RWPE1 (cell line): ENCODE data around the gene LRRK2.

Source experiments
- CTCF ChIA-PET: fragments of 350-600 bp; sonication (Branson Sonifier 250); formaldehyde crosslinking; extraction: SDS; loops from one replicate; lab custom pipeline; 2021; lab: Yijun Ruan, JAX
- POLR2A ChIA-PET: fragments of 400-600 bp; formaldehyde crosslinking; extraction: SDS; loops from one replicate; lab custom pipeline; 2020; ENCODE audit warnings: antibody characterized with exemption; ENCODE audit not compliant: low non-redundant PET; lab: Yijun Ruan, JAX
- DNase-seq: peaks from one replicate; pipeline ENCODE4 v3.0.0; 2012; ENCODE audit warnings: low spot score
- H3K27ac ChIP-seq: fragments of 450-650 bp; 2 replicates; pipeline ENCODE4 v1.5.1; 2017
- TF ChIP-seq, protein P1 (sequence below): fragments of 450-650 bp; conservative IDR thresholded peaks from 2 replicates; pipeline ENCODE4 v1.5.1; 2017; ENCODE audit warnings: low read depth, mild to moderate bottlenecking

The LRRK2 gene

DNA sequence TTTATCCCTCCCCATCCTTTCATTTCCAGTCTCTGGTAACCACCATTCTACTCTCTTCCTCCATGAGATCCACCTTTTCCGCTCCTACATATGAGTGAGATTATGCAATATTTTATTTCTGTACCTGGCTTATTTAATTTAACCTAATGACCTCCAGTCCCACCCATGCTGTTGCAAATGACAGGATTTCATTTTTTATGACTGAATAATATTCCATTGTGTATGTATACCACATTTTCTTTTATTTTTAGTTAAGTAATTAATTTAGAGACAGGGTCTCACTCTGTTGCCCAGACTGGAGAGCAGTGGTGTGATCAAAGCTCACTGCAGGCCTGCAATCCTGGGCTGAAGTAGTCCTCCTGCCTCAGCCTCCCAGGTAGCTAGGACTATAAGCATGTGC is 2.6 kb downstream of the LRRK2 start:
- POLR2A ChIA-PET: no interaction called here
- CTCF ChIA-PET: no interaction called here
- H3K27ac ChIP-seq: no peak overlapping the region
- DNase-seq: no peak
- TF ChIP-seq, protein P1, sequence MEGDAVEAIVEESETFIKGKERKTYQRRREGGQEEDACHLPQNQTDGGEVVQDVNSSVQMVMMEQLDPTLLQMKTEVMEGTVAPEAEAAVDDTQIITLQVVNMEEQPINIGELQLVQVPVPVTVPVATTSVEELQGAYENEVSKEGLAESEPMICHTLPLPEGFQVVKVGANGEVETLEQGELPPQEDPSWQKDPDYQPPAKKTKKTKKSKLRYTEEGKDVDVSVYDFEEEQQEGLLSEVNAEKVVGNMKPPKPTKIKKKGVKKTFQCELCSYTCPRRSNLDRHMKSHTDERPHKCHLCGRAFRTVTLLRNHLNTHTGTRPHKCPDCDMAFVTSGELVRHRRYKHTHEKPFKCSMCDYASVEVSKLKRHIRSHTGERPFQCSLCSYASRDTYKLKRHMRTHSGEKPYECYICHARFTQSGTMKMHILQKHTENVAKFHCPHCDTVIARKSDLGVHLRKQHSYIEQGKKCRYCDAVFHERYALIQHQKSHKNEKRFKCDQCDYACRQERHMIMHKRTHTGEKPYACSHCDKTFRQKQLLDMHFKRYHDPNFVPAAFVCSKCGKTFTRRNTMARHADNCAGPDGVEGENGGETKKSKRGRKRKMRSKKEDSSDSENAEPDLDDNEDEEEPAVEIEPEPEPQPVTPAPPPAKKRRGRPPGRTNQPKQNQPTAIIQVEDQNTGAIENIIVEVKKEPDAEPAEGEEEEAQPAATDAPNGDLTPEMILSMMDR: no peak

DNA sequence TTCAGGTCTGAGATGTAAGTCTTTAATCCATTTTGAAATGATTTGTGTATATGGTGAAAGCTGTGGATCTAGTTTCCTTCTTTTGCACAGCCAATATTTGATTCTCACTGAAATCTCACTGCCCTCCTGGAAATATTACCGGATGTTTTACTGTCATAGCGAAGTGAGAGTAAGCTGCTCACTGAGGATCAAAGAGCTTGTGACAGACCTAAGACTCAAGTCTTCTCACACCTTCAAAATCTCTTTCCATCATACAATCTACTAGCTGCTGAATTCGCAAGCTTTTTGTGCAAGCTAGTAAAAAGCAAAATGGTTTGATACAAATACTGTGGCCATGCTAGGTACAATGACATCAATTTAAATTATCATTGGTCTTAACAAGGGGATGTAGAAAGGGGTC is 3.9 kb downstream of the LRRK2 start:
- no peak overlapping the region for H3K27ac ChIP-seq
- TF ChIP-seq, protein P1: no peak
- DNase-seq: no peak
- POLR2A ChIA-PET: no interaction called here
- CTCF ChIA-PET: interaction anchor here (0.9 kb wide), 1 partner anchor 45 kb away, joined by 4 read pairs; no protein-coding TSS in a partner anchor

DNA sequence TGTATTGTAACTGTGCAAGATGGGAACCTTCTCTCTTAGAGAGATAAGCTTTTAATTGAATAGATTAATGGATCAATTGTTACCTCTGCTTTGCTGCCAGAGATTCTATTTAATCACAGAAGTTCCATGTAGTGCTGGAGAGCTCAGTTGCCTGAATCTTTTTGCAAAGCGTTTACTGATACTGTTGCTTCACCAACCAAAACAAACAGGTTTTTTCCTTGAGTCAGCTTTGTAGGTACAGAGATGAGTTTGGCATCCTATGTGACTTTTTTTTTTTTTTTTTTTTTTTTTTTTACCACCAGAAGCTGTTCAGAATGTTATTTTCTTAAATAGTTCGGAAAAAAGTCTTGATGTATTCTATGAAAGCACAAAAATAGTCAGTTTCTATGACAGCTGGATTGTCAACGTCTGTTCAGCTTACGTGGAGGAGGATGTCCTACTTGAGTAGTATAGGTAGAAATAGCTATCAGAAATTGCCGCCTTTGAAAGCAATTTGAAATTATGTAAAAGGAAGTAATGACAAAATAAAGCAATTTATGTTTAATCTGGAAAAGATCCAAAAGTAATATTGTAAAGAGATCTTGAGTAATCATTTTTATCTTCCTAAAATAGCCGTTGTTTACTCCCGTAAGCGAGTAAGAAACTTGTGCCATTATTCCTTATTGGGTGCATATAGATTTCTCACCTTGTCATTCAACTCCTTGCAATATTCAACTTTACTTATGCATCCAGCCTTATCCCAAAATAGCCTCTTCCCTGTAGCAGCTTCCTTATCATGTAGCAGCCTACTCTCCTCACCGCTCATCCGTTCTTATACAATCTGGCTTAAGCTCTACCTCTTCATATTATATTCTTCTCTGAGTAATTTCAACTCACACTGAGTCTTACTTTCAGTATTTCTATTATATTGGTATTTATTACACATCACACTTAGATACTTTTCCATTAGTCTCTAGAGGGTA is 5.2 kb downstream of the LRRK2 start:
- POLR2A ChIA-PET: no interaction called here

DNA sequence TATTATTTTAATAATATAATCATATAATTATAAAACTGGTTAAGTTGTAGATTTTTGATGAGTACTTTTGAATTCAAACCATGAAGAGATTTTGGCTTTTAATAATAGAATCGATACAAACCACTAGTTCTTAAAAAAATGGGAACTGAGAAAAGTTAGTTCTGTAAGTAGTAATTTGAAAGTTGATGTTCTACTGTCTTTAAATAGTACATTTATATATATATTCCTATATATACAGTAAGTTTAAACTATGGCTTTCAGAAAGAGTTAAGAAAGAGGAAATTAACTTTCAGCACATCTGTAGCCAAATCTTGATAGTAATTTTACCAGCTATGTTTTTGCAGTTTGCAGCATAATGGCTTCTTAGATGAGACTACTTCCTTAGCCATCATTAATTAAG is 7.8 kb downstream of the LRRK2 start:
- DNase-seq: no peak
- POLR2A ChIA-PET: no interaction called here
- CTCF ChIA-PET: no interaction called here
- H3K27ac ChIP-seq: no peak overlapping the region
- TF ChIP-seq, protein P1: no peak

More for the DNA sequence above, 5.2 kb downstream of the LRRK2 start:
- no peak overlapping the region for H3K27ac ChIP-seq
- DNase-seq: no peak
- CTCF ChIA-PET: interaction anchor here (0.7 kb wide), 1 partner anchor 24 kb away, joined by 3 read pairs; no protein-coding TSS in a partner anchor
- TF ChIP-seq, protein P1: no peak

DNA sequence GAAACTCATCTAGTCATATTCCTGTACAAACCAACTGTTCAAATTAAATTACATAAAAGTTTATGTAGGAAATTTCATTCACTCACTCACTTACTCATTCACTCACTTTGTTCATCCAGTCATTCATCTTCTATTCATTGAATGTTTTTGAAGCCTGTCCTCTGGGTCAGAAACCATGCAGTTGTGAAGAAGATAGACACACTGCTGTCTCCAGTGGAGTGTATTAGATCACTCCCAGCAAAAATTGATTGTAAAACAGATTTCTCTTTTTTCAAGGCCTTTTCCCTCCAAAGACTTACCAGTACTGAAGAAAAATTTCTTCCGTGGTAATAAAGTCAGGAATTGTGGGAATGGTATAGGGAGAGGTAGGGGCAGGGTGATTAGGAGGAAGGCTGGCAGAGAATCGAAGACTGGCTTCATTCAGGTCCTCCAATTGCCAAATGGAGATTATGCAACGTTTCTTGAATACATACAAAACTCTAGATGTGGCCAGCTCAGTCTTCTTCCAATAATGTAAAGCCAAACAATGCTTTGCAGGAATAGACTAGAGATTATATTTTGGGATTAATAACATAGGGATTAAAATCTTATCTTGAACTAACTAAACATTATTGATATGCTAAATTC is 9.1 kb downstream of the LRRK2 start:
- H3K27ac ChIP-seq: no peak overlapping the region
- TF ChIP-seq, protein P1: no peak
- POLR2A ChIA-PET: no interaction called here
- DNase-seq: no peak
- CTCF ChIA-PET: no interaction called here

DNA sequence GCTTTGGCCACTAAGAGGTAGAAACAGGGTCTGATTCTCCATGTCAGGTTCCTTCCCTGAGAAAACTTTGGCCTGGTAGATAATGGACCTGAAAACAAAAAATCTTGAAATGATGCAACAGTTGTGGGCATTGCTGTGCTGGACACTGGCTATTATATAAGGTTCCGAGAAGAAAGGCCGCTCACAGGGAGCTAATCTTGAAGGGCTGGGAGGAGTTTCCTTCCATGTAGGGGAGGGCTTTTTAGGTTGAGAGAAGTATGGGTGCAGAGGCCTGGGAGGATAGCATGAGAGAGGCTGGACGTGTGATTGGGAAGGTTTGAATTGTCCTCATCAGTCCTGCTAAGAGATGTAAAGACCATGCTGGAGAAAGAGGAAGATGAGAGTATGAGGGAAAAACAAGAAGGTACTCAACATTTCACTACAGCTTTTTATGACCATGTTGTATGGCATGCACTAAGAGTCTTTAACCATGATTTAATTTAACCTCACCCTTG is 11.6 kb downstream of the LRRK2 start:
- ChIA-PET POLR2A (no interaction called here), CTCF (interaction anchor here (0.7 kb wide), 1 partner anchor 778 kb away, joined by 5 read pairs; no protein-coding TSS in a partner anchor)
- no peak overlapping the region for H3K27ac ChIP-seq
- no peak for DNase-seq
- TF ChIP-seq, protein P1: no peak
